Activated T-helper 9 cell treated with anti-CD3 and anti-CD28 coated beads, Interleukin-2, amount 50 U/mL, for 16 hours (primary cell): Measurements from ENCODE around the gene ZBTB47.

Experiments used
- DNase-seq: peaks from one replicate; pipeline ENCODE4 v3.0.0-alpha.2; 2020; ENCODE audit warnings: low read depth

Gene ZBTB47

GRCh38 chr3:42652611-42653302 lies 740 bp upstream of the ZBTB47 start:
- no peak for DNase-seq

- no peak for DNase-seq
Observed at GRCh38 chr3:42653303-42653559, 266 bp upstream of the ZBTB47 start.

- DNase-seq = no peak
Observed at GRCh38 chr3:42654331-42655201, 1.1 kb downstream of the ZBTB47 start.

GRCh38 chr3:42655331-42655888 lies 1.9 kb downstream of the ZBTB47 start:
- DNase-seq = no peak

- DNase-seq = no peak
Observed at GRCh38 chr3:42655980-42656679, 2.6 kb downstream of the ZBTB47 start.

- no peak for DNase-seq
Observed at GRCh38 chr3:42656680-42657610, 3.4 kb downstream of the ZBTB47 start.

- DNase-seq = no peak
Observed at GRCh38 chr3:42657675-42658074, 4.2 kb downstream of the ZBTB47 start.

GRCh38 chr3:42658091-42658770 lies 4.7 kb downstream of the ZBTB47 start:
- DNase-seq = no peak

GRCh38 chr3:42658771-42659390 lies 5.4 kb downstream of the ZBTB47 start:
- DNase-seq = no peak

- DNase-seq = no peak
Observed at GRCh38 chr3:42659451-42660130, 6.1 kb downstream of the ZBTB47 start.

- DNase-seq = no peak
Observed at GRCh38 chr3:42660131-42660715, 6.7 kb downstream of the ZBTB47 start.

- no peak for DNase-seq
Observed at GRCh38 chr3:42660898-42661297, 7.4 kb downstream of the ZBTB47 start.

- DNase-seq = no peak
Observed at GRCh38 chr3:42661593-42662022, 8.1 kb downstream of the ZBTB47 start.

- no peak for DNase-seq
Observed at GRCh38 chr3:42662037-42662812, 8.7 kb downstream of the ZBTB47 start.

- no peak for DNase-seq
Observed at GRCh38 chr3:42662813-42663535, 9.5 kb downstream of the ZBTB47 start.

GRCh38 chr3:42663581-42664437 lies 10.3 kb downstream of the ZBTB47 start:
- DNase-seq = no peak

GRCh38 chr3:42664438-42664803 lies 10.9 kb downstream of the ZBTB47 start:
- DNase-seq = no peak
